ENCODE data around the gene HIC2.
"Not testable (repeated sequence)": the region's sequence is repeated elsewhere in the genome, so short reads cannot be mapped to it uniquely, and the experiment has no call there.

HIC2 gene

DNA sequence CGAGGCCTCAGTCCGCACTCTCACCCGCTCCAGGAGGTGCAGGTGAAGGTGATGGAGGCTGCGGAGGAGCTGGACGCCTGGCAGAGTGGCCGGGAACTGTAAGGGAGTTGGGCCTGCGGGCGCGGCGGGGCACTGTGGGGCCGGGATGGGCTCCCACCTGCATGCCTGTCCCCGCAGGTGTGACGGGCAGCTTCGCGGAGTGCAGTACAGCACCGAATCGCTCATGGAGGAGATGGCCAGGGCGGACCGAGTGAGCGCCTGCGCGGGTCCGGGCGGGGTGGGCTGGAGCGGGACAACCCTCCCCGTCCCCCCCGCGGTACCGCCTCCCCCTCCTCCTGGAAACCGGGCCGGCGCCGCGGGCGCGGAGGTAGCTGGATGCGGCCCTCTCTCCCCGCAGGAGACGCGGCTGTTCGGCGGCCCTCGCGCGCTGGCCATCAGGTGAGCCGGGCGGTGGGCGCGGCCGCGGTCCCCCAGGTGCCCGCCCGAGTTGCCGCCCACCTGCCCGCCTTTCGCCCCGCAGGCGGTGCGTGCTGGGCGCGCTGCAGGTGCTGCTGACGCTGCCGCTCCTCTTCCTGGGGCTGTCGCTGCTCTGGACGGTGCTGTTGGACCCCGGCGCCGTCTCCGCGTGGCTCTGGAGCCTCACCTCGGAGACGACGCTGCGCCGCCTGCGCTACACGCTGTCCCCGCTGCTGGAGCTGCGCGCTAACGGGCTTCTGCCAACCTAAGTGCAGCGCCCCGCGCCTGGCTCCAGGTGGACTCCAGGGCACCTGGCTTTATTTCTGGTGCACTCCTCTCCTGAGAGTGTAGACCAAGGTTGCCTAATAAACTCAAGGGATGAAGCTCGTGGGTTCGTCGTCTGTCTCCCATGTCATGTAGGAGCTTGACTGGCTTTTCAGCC lies 52.2 kb downstream of the HIC2 start:
- DNase-seq (ENCODE audit: extremely low read depth, low read depth) = not testable (repeated sequence)

GRCh38 chr22:21472984-21473383 lies 55.8 kb downstream of the HIC2 start:
- DNase-seq (ENCODE audit: extremely low read depth, low read depth) = not testable (repeated sequence)

DNA sequence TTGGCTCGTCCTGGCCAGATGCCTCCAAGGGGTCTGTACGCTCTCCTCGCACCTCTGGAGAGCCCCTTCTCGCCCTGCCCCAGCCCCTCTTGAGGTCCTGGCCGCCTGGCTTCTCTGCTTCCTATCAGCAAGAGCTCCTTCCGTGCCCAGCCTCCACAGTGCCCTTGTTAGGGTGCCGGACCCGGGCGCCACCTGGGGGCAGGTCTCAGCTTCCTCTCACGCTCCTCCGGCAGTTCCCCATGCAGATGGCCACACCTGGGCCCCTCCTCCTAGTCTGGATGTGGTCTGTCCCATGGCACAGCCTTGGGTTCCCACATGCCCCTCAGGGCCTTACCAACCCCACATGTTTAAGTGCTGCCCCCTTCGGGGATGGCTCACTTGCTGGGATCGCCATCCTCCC lies 56.5 kb downstream of the HIC2 start:
- DNase-seq (ENCODE audit: extremely low read depth, low read depth) = not testable (repeated sequence)

DNA sequence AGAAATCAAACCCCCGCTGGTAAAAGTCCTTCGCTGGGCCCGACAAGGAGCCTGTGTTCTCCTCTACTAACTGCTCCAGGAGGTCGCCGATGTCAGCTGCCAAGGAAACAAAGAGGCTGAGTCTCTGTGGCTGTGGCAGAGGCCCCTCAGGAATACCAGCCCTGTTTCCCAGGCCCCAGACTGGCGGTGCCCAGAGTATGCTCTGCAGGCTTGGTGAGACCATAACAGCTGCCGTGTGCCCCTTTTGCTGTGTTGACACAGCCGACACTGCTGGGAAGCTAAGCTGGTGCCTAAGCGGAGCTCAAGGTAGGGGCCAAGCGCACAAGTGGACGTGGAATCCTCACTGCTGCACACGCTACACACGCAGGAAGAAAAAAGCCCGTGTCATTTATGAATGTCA lies 66.9 kb downstream of the HIC2 start:
- not testable (repeated sequence) for DNase-seq (ENCODE audit: extremely low read depth, low read depth)

GRCh38 chr22:21487723-21488122 lies 70.6 kb downstream of the HIC2 start:
- not testable (repeated sequence) for DNase-seq (ENCODE audit: extremely low read depth, low read depth)

GRCh38 chr22:21489149-21489680 lies 72.0 kb downstream of the HIC2 start:
- not testable (repeated sequence) for DNase-seq (ENCODE audit: extremely low read depth, low read depth)

GRCh38 chr22:21490556-21490955 lies 73.4 kb downstream of the HIC2 start:
- DNase-seq (ENCODE audit: extremely low read depth, low read depth) = not testable (repeated sequence)

DNA sequence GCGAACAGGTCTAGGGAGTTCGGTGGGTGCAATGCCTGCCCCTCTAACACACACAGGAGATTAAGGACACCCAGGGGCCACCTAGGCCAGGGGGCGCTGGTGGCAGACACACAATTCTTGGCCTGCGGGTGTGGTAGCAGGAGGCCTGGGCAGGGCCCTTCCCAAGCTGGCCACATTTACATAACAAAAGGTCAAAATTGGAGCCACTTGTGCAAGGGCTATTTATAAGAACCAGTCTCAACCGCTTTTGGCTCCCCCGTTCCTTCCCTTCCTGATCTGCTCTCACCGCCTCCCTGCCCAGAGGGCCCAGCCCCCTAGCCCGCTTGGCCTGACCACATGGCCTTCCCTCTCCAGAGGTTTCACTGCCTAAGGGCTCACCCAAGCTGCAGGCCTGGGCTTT lies 75.1 kb downstream of the HIC2 start:
- not testable (repeated sequence) for DNase-seq (ENCODE audit: extremely low read depth, low read depth)

GRCh38 chr22:21493789-21494782 lies 76.9 kb downstream of the HIC2 start:
- DNase-seq (ENCODE audit: extremely low read depth, low read depth) = not testable (repeated sequence)

DNA sequence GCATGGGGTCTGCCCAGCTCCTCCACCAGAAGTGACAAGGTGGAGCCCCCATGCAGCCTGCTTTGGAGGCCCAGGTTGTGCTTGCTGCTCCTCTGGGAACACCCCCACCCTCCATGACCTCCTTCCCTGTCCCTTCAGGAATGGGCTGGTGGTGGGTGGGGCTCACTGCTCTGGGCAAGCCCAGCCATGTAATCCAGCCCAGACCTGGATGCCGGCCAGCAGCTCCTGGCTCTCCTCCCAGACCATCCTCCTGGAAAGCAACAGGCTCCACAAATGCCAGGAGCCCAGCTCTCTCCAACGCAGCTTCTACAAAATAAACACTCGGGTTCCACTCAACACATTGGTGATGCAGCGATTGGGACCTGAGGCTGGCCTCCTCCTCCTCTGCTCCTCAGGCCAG lies 80.8 kb downstream of the HIC2 start:
- DNase-seq (ENCODE audit: extremely low read depth, low read depth) = not testable (repeated sequence)

DNA sequence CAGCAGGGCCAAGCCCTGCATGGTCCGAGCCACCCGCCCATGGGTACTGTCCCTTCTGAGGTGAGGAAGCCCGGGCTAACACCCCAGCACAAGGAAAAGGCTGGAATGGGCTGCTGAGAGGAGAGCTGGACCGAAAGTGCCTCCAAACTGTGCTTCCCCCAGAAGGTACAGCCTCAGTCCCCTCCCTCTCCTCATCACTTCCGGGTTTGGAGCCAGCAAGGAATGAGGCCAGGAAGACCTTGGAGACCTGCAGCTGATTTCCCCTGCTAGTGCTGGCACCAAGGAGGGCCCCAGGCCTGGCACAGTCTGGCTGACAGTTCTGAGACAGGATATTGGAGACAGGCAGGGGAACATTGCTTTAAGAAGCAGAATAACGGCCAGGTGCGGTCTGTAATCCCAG lies 81.3 kb downstream of the HIC2 start:
- not testable (repeated sequence) for DNase-seq (ENCODE audit: extremely low read depth, low read depth)

GRCh38 chr22:21499623-21500506 lies 82.7 kb downstream of the HIC2 start:
- not testable (repeated sequence) for DNase-seq (ENCODE audit: extremely low read depth, low read depth)

All from AG09319 (cell line).